Mucosa of descending colon (tissue), 3 donors: ENCODE data around the gene RBP3. TPM values are rescaled to one million over a fixed set of nuclear protein-coding genes. Genes with fewer than 3 reads are reported as not detected.

ENCODE experiments used
- ATAC-seq: fragments of 200-7000 bp; cut with Tn5 transposase; one replicate; pipeline ENCODE4 v1.9.1; 2020; ENCODE audit warnings: mild to moderate bottlenecking, moderate library complexity
- DNase-seq, 3 donors: peaks; one replicate each; pipeline ENCODE4 v3.0.0-alpha.2; 2020
- H3K36me3 ChIP-seq: fragments of 200-600 bp; one replicate; pipeline ENCODE4 v1.8.0; 2021; ENCODE audit warnings: low read depth, mild to moderate bottlenecking
- H3K4me1 ChIP-seq: fragments of 200-600 bp; one replicate; pipeline ENCODE4 v1.8.0; 2021; ENCODE audit warnings: low read depth, mild to moderate bottlenecking
- H3K4me3 ChIP-seq: fragments of 200-600 bp; one replicate; pipeline ENCODE4 v1.8.0; 2021; ENCODE audit warnings: mild to moderate bottlenecking
- H3K9me3 ChIP-seq: fragments of 200-600 bp; one replicate; pipeline ENCODE4 v1.8.0; 2021; ENCODE audit warnings: mild to moderate bottlenecking
- CTCF ChIP-seq: fragments of 200-600 bp; IDR thresholded peaks from one replicate; pipeline ENCODE4 v1.8.0; 2022; ENCODE audit warnings: antibody characterized with exemption, mild to moderate bottlenecking
- intact Hi-C, 2 donors: fragments of 100-400 bp; cut with DNase I in 1 of 2; cut with micrococcal nuclease in 1 of 2; formaldehyde crosslinking; loops; one replicate each; pipeline versions ENCODE4 v1.11.0 to v1.11.1; 2022; cut with DNase I, micrococcal nuclease
- total RNA-seq, 3 donors: library from RNA; stranded (reverse); fragmentation: NEBNext Ultra II Directional in 2 of 3; extraction: Animal tissue kit (Norgen Biotek cat#: 25700) in 2 of 3; gene quantifications; one replicate each; pipeline versions ENCODE4 v1.2.1 to v1.2.4, GENCODE V29; 2021 to 2023
- donor health status: DM: no; HTN: no; CAD: no; lungs with moderate emphysema.
- donor health status: DM: no; HTN: no; CAD: no.
- donor health status: DM: no; HTN: yes; CAD: no.

RBP3 gene
- total RNA-seq, 3 donors from 2014 or later, result not detected

- ATAC-seq, result no peak
- Histone ChIP-seq H3K9me3 (no peaks in the 10 kb centered on the region), H3K4me1 (peaks cover 4% of the 10 kb centered on the region), H3K36me3 (no peaks in the 10 kb centered on the region), H3K4me3 (no peak overlapping the region)
- DNase-seq, result no peak
- intact Hi-C loops, result no loop called here
- TF ChIP-seq CTCF, result no peak
Observed at GRCh38 chr10:47339186-47339735, 8.9 kb upstream of the RBP3 start.

- Histone ChIP-seq H3K4me3 (no peak overlapping the region), H3K9me3 (no peaks in the 10 kb centered on the region), H3K4me1 (peaks cover 4% of the 10 kb centered on the region), H3K36me3 (no peaks in the 10 kb centered on the region)
- intact Hi-C loops, result no loop called here
- no peak for TF ChIP-seq CTCF
- DNase-seq (peak in 1 of 3 donors; percentile 38), ATAC-seq (peak; percentile 85)
Observed at GRCh38 chr10:47339759-47340607, 8.2 kb upstream of the RBP3 start.

GRCh38 chr10:47340608-47341170 is 7.5 kb upstream of the RBP3 start:
- DNase-seq, result peak in 2 of 3 donors; percentile 88
- peak; percentile 98 for TF ChIP-seq CTCF
- ATAC-seq, result peak; percentile 96
- intact Hi-C loops, result no loop called here
- Histone ChIP-seq H3K36me3 (no peaks in the 10 kb centered on the region), H3K4me3 (no peak overlapping the region), H3K4me1 (peaks cover 4% of the 10 kb centered on the region), H3K9me3 (no peaks in the 10 kb centered on the region)

GRCh38 chr10:47344996-47345870 is 2.9 kb upstream of the RBP3 start:
- no peak for TF ChIP-seq CTCF
- intact Hi-C loops, result no loop called here
- ATAC-seq (no peak), DNase-seq (peak in 1 of 3 donors; percentile 7)
- H3K4me3 ChIP-seq, result no peak overlapping the region
- H3K4me1 ChIP-seq, result peaks cover 2% of the 10 kb centered on the region
- no peaks in the 10 kb centered on the region for H3K36me3 ChIP-seq
- no peaks in the 10 kb centered on the region for H3K9me3 ChIP-seq

- ATAC-seq (peak; percentile 84), DNase-seq (peak in 2 of 3 donors; percentile 50 to 68)
- Histone ChIP-seq H3K9me3 (no peaks in the 10 kb centered on the region), H3K4me1 (no peaks in the 10 kb centered on the region), H3K36me3 (no peaks in the 10 kb centered on the region), H3K4me3 (no peak overlapping the region)
- no peak for TF ChIP-seq CTCF
- intact Hi-C loops, result no loop called here
Observed at GRCh38 chr10:47346581-47347302, 1.4 kb upstream of the RBP3 start.
